A673 (cell line): ENCODE measurements around the gene DEPDC7.

ENCODE experiments used
- EZH2 ChIP-seq: fragments of 200-600 bp; sonication (generic); IDR thresholded peaks from 2 replicates; pipeline ENCODE4 v1.6.1; 2017; ENCODE audit warnings: borderline replicate concordance, low read depth, mild to moderate bottlenecking, mixed read lengths, antibody characterized with exemption, low read length; ENCODE audit not compliant: poor library complexity, severe bottlenecking
- TF ChIP-seq, protein P1 (sequence below): fragments of 300-800, 200-600 bp; sonication (generic); conservative IDR thresholded peaks from 2 replicates; pipeline ENCODE4 v1.5.1; 2017; ENCODE audit warnings: low read depth, mild to moderate bottlenecking, antibody characterized with exemption, low read length, moderate library complexity, mixed read lengths

DNA sequence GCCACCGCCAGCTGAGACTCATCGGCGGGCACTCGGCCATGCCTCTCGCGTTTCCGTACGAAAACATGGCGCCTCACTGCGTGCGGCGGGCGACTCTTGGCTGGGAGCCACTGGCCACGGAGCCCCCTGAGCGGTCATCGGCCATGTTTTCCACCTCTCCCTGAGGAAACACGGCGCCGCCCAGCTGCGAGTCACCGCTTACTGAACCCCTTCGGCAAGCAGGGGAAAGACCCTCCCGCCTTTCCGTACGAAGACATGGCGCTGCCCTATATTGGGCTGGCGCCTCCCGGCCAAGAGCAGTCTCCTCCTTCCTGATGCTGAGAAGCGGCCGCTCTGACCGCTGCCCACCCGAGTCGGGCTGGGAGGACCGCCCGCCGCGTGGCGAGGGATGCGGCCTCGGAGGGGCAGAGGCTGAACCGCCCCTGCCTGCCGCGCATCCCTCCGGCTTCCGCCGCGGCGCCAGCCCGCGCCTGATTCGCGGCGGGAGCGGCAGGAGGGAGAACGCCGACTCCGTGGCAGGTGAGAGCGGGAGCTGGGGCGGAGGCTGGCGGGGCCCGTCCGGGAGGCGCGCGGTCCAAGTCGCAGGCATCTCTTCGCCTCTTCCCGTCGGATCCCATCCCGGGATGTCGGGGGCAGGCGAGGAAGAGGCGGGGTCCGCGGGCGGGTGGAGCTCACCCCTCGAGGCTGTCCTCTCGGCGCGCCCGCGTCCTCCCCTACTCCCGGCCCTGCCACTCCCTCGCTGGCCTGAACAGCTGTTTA lies 23.8 kb downstream of the DEPDC7 start, which contains the start of gene TCP11L1:
- TF ChIP-seq, protein P1, sequence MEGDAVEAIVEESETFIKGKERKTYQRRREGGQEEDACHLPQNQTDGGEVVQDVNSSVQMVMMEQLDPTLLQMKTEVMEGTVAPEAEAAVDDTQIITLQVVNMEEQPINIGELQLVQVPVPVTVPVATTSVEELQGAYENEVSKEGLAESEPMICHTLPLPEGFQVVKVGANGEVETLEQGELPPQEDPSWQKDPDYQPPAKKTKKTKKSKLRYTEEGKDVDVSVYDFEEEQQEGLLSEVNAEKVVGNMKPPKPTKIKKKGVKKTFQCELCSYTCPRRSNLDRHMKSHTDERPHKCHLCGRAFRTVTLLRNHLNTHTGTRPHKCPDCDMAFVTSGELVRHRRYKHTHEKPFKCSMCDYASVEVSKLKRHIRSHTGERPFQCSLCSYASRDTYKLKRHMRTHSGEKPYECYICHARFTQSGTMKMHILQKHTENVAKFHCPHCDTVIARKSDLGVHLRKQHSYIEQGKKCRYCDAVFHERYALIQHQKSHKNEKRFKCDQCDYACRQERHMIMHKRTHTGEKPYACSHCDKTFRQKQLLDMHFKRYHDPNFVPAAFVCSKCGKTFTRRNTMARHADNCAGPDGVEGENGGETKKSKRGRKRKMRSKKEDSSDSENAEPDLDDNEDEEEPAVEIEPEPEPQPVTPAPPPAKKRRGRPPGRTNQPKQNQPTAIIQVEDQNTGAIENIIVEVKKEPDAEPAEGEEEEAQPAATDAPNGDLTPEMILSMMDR = no peak
- no peak for TF ChIP-seq EZH2
